HCT116 (cell line): ENCODE data around the gene PCDH11X. TPM values are rescaled to one million over a fixed set of nuclear protein-coding genes. Genes with fewer than 3 reads are reported as not detected.
"Not testable (repeated sequence)": the region's sequence is repeated elsewhere in the genome, so short reads cannot be mapped to it uniquely, and the experiment has no call there.

Experiments
- ATAC-seq: fragments of 200-7000 bp; cut with Tn5 transposase; 2 replicates; pipeline ENCODE4 v1.9.1; 2020; ENCODE audit warnings: mild to moderate bottlenecking, moderate library complexity
- BruUV-seq: library from RNA; stranded (reverse); fragments of 400-500 nt; replicated peaks from 2 replicates; lab custom pipeline; 2021; lab: Mats Ljungman, UMichigan
- CTCF ChIA-PET: fragments of 300-600 bp; sonication (Branson Sonifier 250); formaldehyde crosslinking; loops from one replicate; lab custom pipeline; 2021; ENCODE audit warnings: antibody characterized with exemption; lab: Charles Lee
- POLR2A ChIA-PET: fragments of 300-600, 350-600 bp; sonication (Branson Sonifier 250); formaldehyde crosslinking; loops from one replicate; lab custom pipeline; 2021; ENCODE audit warnings: antibody characterized with exemption; lab: Charles Lee
- RAD21 ChIA-PET, 2 experiments: fragments of 300-600 bp; sonication (Branson Sonifier 250); formaldehyde crosslinking; loops; one replicate each; lab custom pipeline; 2023; ENCODE audit warnings: low total read pairs in 2 of 2; ENCODE audit not compliant: uncharacterized antibody in 2 of 2, unreplicated experiment in 2 of 2, low non-redundant PET in 1 of 2; lab: Charles Lee
- DNase-seq: peaks from one replicate; pipeline ENCODE4 v3.0.0-alpha.2; 2010; ENCODE audit warnings: low read depth, low spot score
- H2AFZ ChIP-seq: fragments of 200-600 bp; shearing (Covaris generic), sonication (generic); 2 replicates; pipeline ENCODE4 v1.6.1; 2017; ENCODE audit warnings: low read depth, mixed run types, mixed read lengths, antibody characterized with exemption, low read length; ENCODE audit not compliant: poor library complexity, severe bottlenecking
- H3K27ac ChIP-seq: 2 replicates; pipeline ENCODE4 v1.5.1; 2012; ENCODE audit warnings: low read depth, low read length
- H3K27me3 ChIP-seq: fragments of 200-600 bp; sonication (generic); 2 replicates; pipeline ENCODE4 v1.6.1; 2016; ENCODE audit warnings: mixed run types, low read length, mixed read lengths; ENCODE audit not compliant: insufficient read depth
- H3K36me3 ChIP-seq, 2 experiments: fragments of 200-500 bp in 1 of 2; fragments of 200-600 bp in 1 of 2; sonication (Bioruptor generic) in 1 of 2; sonication (generic) in 1 of 2; 2 replicates each; pipeline versions ENCODE4 v1.5.1 to v1.6.1; 2014 to 2016; ENCODE audit warnings: low read length in 2 of 2, inconsistent platforms in 1 of 2, mixed read lengths in 1 of 2, mixed run types in 1 of 2; ENCODE audit not compliant: insufficient read depth in 2 of 2, control insufficient read depth in 1 of 2
- H3K4me1 ChIP-seq, 2 experiments: fragments of 200-600 bp in 1 of 2; sonication (generic) in 1 of 2; 2 replicates each; pipeline versions ENCODE4 v1.5.1 to v1.6.1; 2012 to 2017; ENCODE audit warnings: low read length in 2 of 2, inconsistent platforms in 1 of 2, mild to moderate bottlenecking in 1 of 2, mixed read lengths in 1 of 2, mixed run types in 1 of 2, moderate library complexity in 1 of 2; ENCODE audit not compliant: insufficient read depth in 2 of 2, control insufficient read depth in 1 of 2
- H3K4me2 ChIP-seq: fragments of 200-600 bp; sonication (generic); 2 replicates; pipeline ENCODE4 v1.6.1; 2017; ENCODE audit warnings: mixed run types, low read length, mixed read lengths
- H3K4me3 ChIP-seq, 2 experiments: fragments of 200-600 bp in 1 of 2; sonication (generic) in 1 of 2; replicated peaks in 1 of 2; 2 replicates each; pipeline ENCODE4 v1.5.1; 2011 to 2016; ENCODE audit warnings: low read length in 2 of 2, control low read depth in 1 of 2, low read depth in 1 of 2, mild to moderate bottlenecking in 1 of 2, mixed read lengths in 1 of 2, mixed run types in 1 of 2
- H3K79me2 ChIP-seq: fragments of 200-600 bp; sonication (generic); 2 replicates; pipeline ENCODE4 v1.6.1; 2017; ENCODE audit warnings: mild to moderate bottlenecking, mixed run types, low read length, moderate library complexity, mixed read lengths; ENCODE audit not compliant: insufficient read depth
- H3K9ac ChIP-seq: fragments of 200-600 bp; sonication (generic); 2 replicates; pipeline ENCODE4 v1.6.1; 2016; ENCODE audit warnings: low read length, mixed read lengths
- H3K9me2 ChIP-seq: fragments of 200-600 bp; sonication (generic), shearing (Covaris generic); 2 replicates; pipeline ENCODE4 v1.6.1; 2017; ENCODE audit warnings: mixed run types, mild to moderate bottlenecking, moderate library complexity; ENCODE audit not compliant: insufficient read depth
- H3K9me3 ChIP-seq, 2 experiments: fragments of 200-500 bp in 1 of 2; fragments of 200-600 bp in 1 of 2; sonication (Bioruptor generic) in 1 of 2; sonication (generic) in 1 of 2; 2 replicates each; pipeline ENCODE4 v1.6.1; 2014 to 2017; ENCODE audit warnings: low read length in 2 of 2, mixed read lengths in 2 of 2, inconsistent platforms in 1 of 2, low read depth in 1 of 2, mild to moderate bottlenecking in 1 of 2, mixed run types in 1 of 2, moderate library complexity in 1 of 2; ENCODE audit not compliant: control insufficient read depth in 1 of 2, insufficient read depth in 1 of 2
- H4K20me1 ChIP-seq: fragments of 200-600 bp; sonication (generic), shearing (Covaris generic); 2 replicates; pipeline ENCODE4 v1.6.1; 2017; ENCODE audit warnings: mixed run types, mild to moderate bottlenecking, moderate library complexity; ENCODE audit not compliant: insufficient read depth
- intact Hi-C: fragments of 100-400 bp; cut with micrococcal nuclease; formaldehyde crosslinking; loops from 2 replicates; pipeline ENCODE4 v1.10.0; 2022
- total RNA-seq: library from RNA; stranded (reverse); gene quantifications from one replicate; pipeline ENCODE4 v1.2.1, GENCODE V29; 2021; ENCODE audit not compliant: unreplicated experiment

Gene PCDH11X
- total RNA-seq, 1 experiment from 2014 or later, result not detected

DNA sequence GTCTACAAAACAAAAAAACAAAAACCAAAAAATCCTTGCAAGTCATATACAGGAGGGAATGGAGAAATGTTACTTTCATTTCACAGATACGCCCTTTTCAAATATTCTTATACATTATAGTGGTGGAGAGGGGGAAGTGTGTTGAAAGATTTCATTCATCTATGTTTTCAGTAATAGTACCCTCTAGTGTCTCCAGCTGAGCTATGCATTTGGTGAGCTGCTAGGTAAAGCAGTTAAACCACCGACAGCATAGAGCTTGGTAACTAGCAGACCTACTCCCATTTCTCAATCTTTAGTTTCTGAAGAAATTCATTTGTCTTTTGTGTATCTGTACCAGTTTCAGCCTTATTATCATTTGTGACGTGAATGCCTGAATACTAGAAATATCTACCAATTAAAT is 5.2 kb upstream of the PCDH11X start:
- H3K9me2 ChIP-seq, POLR2A ChIA-PET, RAD21 ChIA-PET, H2AFZ ChIP-seq, intact Hi-C loops, H3K36me3 ChIP-seq, ATAC-seq, H3K4me2 ChIP-seq, H3K9ac ChIP-seq, DNase-seq, BruUV-seq, H3K4me1 ChIP-seq, H3K4me3 ChIP-seq, CTCF ChIA-PET, H3K79me2 ChIP-seq, H3K27me3 ChIP-seq, H3K27ac ChIP-seq, H4K20me1 ChIP-seq, H3K9me3 ChIP-seq: not testable (repeated sequence)

DNA sequence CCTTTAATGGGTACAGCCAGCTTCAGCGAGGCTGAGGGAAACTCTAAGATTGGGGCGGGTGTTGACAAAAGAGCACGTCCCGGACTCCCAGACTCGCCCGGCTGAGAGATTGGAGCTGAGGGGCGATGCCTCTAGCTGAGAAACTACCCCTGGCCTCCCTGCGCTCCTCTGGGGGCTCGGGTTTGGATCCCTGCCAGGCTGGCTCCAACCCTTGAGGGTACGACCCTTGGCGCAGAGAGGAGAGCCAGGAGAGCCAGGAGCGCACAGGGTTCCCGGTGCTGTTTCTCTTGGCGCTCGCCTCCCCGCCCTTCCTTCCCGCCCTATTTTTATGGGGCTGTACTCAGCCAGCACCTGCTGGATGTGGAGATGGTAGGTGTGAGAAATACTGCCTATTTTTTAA is 833 bp downstream of the PCDH11X start:
- H4K20me1 ChIP-seq, H3K36me3 ChIP-seq, H3K79me2 ChIP-seq, H3K4me2 ChIP-seq, H3K27ac ChIP-seq, H2AFZ ChIP-seq, H3K9me2 ChIP-seq, H3K9me3 ChIP-seq, DNase-seq, H3K9ac ChIP-seq, CTCF ChIA-PET, H3K4me1 ChIP-seq, H3K27me3 ChIP-seq, BruUV-seq, ATAC-seq, POLR2A ChIA-PET, intact Hi-C loops, H3K4me3 ChIP-seq, RAD21 ChIA-PET: not testable (repeated sequence)

DNA sequence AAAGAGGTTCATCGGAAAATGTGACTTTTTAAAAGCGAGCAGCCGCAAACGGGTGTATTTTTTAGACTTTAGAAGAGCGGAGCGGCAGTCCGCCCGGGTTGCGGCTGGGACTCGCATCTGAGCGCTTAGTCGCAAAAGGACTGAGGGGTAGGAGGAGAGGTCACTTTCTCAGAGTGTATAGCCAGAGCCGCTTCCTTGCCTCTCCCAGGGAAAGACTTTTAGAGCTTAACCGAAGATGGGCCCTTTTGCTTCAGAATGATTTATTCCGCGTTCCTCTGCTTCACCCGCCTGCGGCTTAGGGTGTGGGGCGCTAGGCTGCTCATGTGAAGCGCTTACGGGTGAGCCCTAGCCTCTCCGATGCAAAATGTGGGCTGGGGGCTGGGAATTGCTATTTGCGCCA is 1.5 kb downstream of the PCDH11X start:
- H3K4me2 ChIP-seq, result not testable (repeated sequence)

DNA sequence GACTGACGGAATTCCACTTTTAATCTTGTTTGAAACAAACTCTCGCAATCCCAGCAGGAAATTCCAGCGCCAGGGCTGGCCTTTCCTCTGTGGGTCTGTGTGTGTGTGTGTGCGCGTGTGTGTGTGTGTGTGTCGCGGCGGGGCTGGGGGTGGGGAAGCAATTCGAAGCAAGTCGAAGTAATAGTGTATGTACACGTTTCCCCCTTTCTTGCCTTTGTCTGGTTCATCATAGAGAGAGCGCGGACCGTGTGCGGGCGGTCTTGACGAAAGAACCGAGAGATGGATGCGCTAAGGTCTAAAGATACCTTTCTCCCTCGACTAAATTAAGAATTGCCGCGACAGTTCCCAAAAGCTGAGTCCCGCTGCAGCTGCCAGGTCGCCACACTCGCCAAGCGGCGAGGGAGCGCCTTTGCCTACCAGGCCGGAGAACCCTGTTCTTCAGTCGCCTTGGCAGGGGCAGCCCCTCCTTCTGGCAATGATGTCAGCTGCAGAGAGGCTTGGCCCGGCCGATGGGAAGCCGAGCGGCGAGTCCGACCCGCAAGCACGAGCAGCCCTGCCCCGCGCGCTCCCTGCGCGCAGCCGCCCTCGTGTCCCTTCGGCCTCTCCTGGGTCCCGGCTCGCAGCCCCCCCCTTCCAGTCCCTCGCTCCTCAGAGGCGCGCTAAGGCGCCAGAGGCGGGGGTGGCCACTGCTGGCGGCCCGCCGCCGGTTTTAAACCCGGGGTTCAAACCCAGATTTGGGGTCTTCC is 2.6 kb downstream of the PCDH11X start:
- H3K27ac ChIP-seq, BruUV-seq, H3K79me2 ChIP-seq, DNase-seq, H3K4me1 ChIP-seq, POLR2A ChIA-PET, H2AFZ ChIP-seq, H3K27me3 ChIP-seq, ATAC-seq, H4K20me1 ChIP-seq, H3K9ac ChIP-seq, RAD21 ChIA-PET, H3K4me2 ChIP-seq, H3K36me3 ChIP-seq, H3K9me3 ChIP-seq, H3K9me2 ChIP-seq, intact Hi-C loops, CTCF ChIA-PET, H3K4me3 ChIP-seq: not testable (repeated sequence)

More for the DNA sequence above, 1.5 kb downstream of the PCDH11X start:
- H3K79me2 ChIP-seq, CTCF ChIA-PET, H3K4me1 ChIP-seq, H3K27me3 ChIP-seq, BruUV-seq, H3K9me3 ChIP-seq, POLR2A ChIA-PET, H4K20me1 ChIP-seq, H2AFZ ChIP-seq, DNase-seq, ATAC-seq, H3K4me3 ChIP-seq, H3K27ac ChIP-seq, RAD21 ChIA-PET, H3K36me3 ChIP-seq, intact Hi-C loops, H3K9ac ChIP-seq, H3K9me2 ChIP-seq: not testable (repeated sequence)
